SK-N-SH treated with all-trans-retinoic acid at 6 μM for 48 hours (cell line): ENCODE data around the gene PRPF38A.

ENCODE experiments used
- ATAC-seq: fragments of 200-7000 bp; cut with Tn5 transposase; 3 replicates; pipeline ENCODE4 v1.9.1; 2020; ENCODE audit warnings: mild to moderate bottlenecking, moderate library complexity
- BACH2 ChIP-seq: fragments of 250-450 bp; sonication (Bioruptor Pico); IDR thresholded peaks from 2 replicates; pipeline ENCODE4 v1.9.0; 2021; ENCODE audit warnings: mild to moderate bottlenecking, borderline replicate concordance
- CSDC2 ChIP-seq: fragments of 250-450 bp; sonication (Bioruptor Pico); IDR thresholded peaks from 2 replicates; pipeline ENCODE4 v1.5.0; 2020; ENCODE audit warnings: mild to moderate bottlenecking, moderate library complexity
- ESRRG ChIP-seq: fragments of 250-450 bp; sonication (Bioruptor Pico); IDR thresholded peaks from 2 replicates; pipeline ENCODE4 v1.6.1; 2021; ENCODE audit warnings: mild to moderate bottlenecking
- ISL1 ChIP-seq: fragments of 250-450 bp; sonication (Bioruptor Pico); IDR thresholded peaks from 2 replicates; pipeline ENCODE4 v2.1.2; 2022; ENCODE audit warnings: mild to moderate bottlenecking, moderate library complexity
- OSR1 ChIP-seq: fragments of 250-450 bp; sonication (Bioruptor Pico); IDR thresholded peaks from 2 replicates; pipeline ENCODE4 v1.8.0; 2022; ENCODE audit warnings: moderate library complexity, mild to moderate bottlenecking, inconsistent platforms
- PPARA ChIP-seq: fragments of 250-450 bp; sonication (Bioruptor Pico); IDR thresholded peaks from 2 replicates; pipeline ENCODE4 v1.5.0; 2020; ENCODE audit warnings: mild to moderate bottlenecking, borderline replicate concordance
- RARB ChIP-seq: fragments of 250-450 bp; sonication (Bioruptor Pico); IDR thresholded peaks from 2 replicates; pipeline ENCODE4 v1.8.0; 2021; ENCODE audit warnings: mild to moderate bottlenecking, moderate library complexity
- SNAI2 ChIP-seq: fragments of 250-450 bp; sonication (Bioruptor Pico); IDR thresholded peaks from 2 replicates; pipeline ENCODE4 v1.5.0; 2020; ENCODE audit warnings: mild to moderate bottlenecking, moderate library complexity
- TCF4 ChIP-seq: fragments of 250-450 bp; sonication (Bioruptor Pico); IDR thresholded peaks from 2 replicates; pipeline ENCODE4 v1.8.0; 2021; ENCODE audit warnings: mild to moderate bottlenecking, moderate library complexity, borderline replicate concordance
- ZC3H10 ChIP-seq: fragments of 250-450 bp; sonication (Bioruptor Pico); IDR thresholded peaks from 2 replicates; pipeline ENCODE4 v1.5.1; 2021; ENCODE audit warnings: mild to moderate bottlenecking, moderate library complexity
- ZFP3 ChIP-seq: fragments of 250-450 bp; sonication (Bioruptor Pico); IDR thresholded peaks from 2 replicates; pipeline ENCODE4 v1.5.0; 2020; ENCODE audit warnings: mild to moderate bottlenecking, moderate library complexity
- ZNF565 ChIP-seq: fragments of 450-650 bp; formaldehyde crosslinking; conservative IDR thresholded peaks from 2 replicates; pipeline ENCODE4 v1.5.0; 2020; ENCODE audit warnings: low read depth, mild to moderate bottlenecking, moderate library complexity
- ZNF70 ChIP-seq: fragments of 450-650 bp; formaldehyde crosslinking; IDR thresholded peaks from 2 replicates; pipeline ENCODE4 v1.5.0; 2020; ENCODE audit warnings: mild to moderate bottlenecking, moderate library complexity
- ZNF8 ChIP-seq: fragments of 450-650 bp; formaldehyde crosslinking; IDR thresholded peaks from 2 replicates; pipeline ENCODE4 v1.5.0; 2020; ENCODE audit warnings: mild to moderate bottlenecking, moderate library complexity
- TF ChIP-seq, protein P1 (sequence below): fragments of 250-450 bp; sonication (Bioruptor Pico); IDR thresholded peaks from 2 replicates; pipeline ENCODE4 v1.8.0; 2021; ENCODE audit warnings: low read depth, mild to moderate bottlenecking, moderate library complexity, borderline replicate concordance
- TF ChIP-seq, protein P2 (sequence below): fragments of 250-450 bp; sonication (Bioruptor Pico); IDR thresholded peaks from 2 replicates; pipeline ENCODE4 v1.5.1; 2021; ENCODE audit warnings: mild to moderate bottlenecking, moderate library complexity
- TF ChIP-seq, protein P3 (sequence below): fragments of 250-450 bp; sonication (Bioruptor Pico); IDR thresholded peaks from 2 replicates; pipeline ENCODE4 v1.5.0; 2020; ENCODE audit warnings: mild to moderate bottlenecking, moderate library complexity
- TF ChIP-seq, protein P4 (sequence below): fragments of 250-450 bp; sonication (Bioruptor Pico); IDR thresholded peaks from 2 replicates; pipeline ENCODE4 v1.5.1; 2020; ENCODE audit warnings: low read depth, mild to moderate bottlenecking, moderate library complexity

The PRPF38A gene

DNA sequence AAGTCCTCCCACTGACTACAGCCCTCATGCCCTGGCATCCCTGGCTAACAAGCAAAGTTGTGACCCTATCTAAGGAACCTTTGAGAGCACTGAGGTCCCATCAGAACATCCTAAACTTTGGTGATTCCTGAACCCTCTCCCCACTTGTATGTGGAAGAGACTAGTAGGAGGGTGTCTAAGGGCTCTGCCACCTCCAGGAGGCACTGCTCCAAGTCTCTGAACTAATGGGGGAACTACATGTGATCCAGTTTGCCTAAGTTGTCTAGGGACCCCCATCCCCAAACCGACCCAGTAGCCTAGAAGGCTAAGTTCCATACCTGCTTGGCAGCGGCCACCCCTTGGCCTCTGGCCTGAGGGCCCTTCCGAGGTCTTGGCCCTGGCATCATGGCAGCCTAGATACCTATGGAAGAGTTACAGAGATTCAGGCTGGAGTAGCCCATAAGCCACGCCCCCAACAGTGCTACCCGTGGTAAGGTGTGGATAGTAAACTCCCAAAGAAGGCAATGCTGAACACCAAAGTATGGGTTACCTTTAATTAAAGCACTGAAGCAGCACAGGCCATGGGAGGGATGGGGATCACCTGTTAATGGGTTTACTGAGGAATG is 40.1 kb upstream of the PRPF38A start:
- no peak for ATAC-seq

DNA sequence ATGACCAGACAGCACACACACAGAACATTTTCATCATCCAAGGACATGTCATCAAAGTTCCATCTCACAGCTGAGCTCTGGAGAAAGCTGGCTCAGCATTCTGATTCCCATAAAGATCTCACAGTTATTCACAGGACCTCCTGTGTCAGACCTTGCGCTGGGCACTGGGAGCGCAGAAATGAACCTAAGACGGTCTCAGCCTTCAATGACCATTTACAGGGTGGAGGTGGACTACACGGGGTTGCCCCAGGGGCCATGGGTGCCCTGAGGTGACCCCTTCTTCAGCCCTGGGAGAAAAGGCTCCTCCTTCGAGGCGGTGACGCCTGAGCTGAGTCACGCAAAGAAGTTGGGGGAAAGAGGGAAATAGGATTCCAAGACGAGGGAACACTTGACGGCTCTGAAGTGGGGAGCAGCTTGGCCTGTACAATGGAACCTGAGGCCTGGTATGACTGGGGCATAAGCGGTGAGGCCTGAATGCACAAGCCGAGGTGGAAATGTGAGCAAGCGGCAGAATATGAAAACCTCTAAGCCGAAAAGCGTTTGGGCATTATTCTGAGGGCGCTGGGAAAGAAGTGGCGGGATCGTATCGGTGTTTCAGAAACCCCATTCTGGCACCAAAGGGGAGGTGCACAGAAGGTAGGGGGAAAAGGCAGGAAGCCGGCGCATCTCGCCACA is 39.2 kb upstream of the PRPF38A start:
- peak; percentile 65 for ATAC-seq
- TF ChIP-seq, protein P1, sequence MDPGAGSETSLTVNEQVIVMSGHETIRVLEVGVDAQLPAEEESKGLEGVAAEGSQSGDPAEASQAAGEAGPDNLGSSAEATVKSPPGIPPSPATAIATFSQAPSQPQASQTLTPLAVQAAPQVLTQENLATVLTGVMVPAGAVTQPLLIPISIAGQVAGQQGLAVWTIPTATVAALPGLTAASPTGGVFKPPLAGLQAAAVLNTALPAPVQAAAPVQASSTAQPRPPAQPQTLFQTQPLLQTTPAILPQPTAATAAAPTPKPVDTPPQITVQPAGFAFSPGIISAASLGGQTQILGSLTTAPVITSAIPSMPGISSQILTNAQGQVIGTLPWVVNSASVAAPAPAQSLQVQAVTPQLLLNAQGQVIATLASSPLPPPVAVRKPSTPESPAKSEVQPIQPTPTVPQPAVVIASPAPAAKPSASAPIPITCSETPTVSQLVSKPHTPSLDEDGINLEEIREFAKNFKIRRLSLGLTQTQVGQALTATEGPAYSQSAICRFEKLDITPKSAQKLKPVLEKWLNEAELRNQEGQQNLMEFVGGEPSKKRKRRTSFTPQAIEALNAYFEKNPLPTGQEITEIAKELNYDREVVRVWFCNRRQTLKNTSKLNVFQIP (CRISPR knock-in tag): no peak
- TF ChIP-seq TCF4 (CRISPR knock-in tag): no peak
- TF ChIP-seq CSDC2 (CRISPR knock-in tag): no peak
- no peak for TF ChIP-seq BACH2 (CRISPR knock-in tag)
- TF ChIP-seq, all 23 proteins: peak for 0

More for the DNA sequence above, 40.1 kb upstream of the PRPF38A start:
- TF ChIP-seq ESRRG (CRISPR knock-in tag) (no peak), ZNF8 (CRISPR knock-in tag) (no peak), OSR1 (CRISPR knock-in tag) (no peak), BACH2 (CRISPR knock-in tag) (no peak), ISL1 (CRISPR knock-in tag) (no peak), TCF4 (CRISPR knock-in tag) (no peak)
- TF ChIP-seq, protein P1 (CRISPR knock-in tag): no peak

DNA sequence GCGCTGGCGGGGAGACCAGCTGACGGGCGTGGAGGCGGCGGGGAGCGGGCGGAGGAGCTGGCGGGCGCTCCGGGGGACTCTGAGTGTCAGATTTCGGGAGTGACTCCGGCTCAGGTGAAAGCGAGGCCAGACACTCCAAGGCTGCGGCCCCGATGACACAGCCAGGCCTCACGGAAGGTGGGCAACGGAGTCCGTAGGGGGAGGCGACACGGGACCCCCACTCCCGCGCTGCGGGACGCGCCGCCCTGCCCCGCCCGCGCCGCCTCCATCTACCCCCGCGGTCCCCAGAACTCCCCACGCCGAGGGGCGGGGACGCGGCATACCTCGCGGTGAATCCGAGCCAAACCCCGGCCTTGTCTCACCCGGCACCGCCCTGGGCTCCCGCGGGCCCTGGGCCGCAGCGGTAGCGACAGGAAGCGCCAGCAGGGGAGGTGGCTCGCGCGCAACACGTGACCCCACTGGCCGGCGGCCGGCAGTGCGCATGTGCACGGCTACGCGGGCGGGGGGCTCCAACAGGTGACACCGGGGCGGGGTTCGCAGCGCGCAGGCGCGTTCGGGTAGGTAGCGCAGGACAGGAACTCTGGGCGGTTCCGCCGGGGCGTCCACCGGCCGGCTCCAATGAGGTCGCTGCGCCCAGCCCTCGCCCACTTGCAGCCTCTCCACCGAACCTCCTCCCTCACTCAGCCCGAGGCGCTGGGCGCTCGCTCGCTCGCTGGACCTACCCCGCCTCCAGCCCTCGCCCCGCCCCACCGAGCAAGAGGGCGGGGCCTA is 38.5 kb upstream of the PRPF38A start, which contains the start of gene CC2D1B:
Gene CC2D1B, minus strand, starts transcription at position 460 of the 771 bp plus-strand sequence. CDS start 1,585 bp downstream, outside the sequence.
- TF ChIP-seq TCF4 (CRISPR knock-in tag): no peak
- TF ChIP-seq BACH2 (CRISPR knock-in tag): no peak
- no peak for TF ChIP-seq ZNF8 (CRISPR knock-in tag)
- TF ChIP-seq SNAI2 (CRISPR knock-in tag): no peak
- no peak for TF ChIP-seq ZNF70 (CRISPR knock-in tag)
- TF ChIP-seq, protein P2, sequence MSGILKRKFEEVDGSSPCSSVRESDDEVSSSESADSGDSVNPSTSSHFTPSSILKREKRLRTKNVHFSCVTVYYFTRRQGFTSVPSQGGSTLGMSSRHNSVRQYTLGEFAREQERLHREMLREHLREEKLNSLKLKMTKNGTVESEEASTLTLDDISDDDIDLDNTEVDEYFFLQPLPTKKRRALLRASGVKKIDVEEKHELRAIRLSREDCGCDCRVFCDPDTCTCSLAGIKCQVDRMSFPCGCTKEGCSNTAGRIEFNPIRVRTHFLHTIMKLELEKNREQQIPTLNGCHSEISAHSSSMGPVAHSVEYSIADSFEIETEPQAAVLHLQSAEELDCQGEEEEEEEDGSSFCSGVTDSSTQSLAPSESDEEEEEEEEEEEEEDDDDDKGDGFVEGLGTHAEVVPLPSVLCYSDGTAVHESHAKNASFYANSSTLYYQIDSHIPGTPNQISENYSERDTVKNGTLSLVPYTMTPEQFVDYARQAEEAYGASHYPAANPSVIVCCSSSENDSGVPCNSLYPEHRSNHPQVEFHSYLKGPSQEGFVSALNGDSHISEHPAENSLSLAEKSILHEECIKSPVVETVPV (CRISPR knock-in tag): no peak
- TF ChIP-seq, protein P3, sequence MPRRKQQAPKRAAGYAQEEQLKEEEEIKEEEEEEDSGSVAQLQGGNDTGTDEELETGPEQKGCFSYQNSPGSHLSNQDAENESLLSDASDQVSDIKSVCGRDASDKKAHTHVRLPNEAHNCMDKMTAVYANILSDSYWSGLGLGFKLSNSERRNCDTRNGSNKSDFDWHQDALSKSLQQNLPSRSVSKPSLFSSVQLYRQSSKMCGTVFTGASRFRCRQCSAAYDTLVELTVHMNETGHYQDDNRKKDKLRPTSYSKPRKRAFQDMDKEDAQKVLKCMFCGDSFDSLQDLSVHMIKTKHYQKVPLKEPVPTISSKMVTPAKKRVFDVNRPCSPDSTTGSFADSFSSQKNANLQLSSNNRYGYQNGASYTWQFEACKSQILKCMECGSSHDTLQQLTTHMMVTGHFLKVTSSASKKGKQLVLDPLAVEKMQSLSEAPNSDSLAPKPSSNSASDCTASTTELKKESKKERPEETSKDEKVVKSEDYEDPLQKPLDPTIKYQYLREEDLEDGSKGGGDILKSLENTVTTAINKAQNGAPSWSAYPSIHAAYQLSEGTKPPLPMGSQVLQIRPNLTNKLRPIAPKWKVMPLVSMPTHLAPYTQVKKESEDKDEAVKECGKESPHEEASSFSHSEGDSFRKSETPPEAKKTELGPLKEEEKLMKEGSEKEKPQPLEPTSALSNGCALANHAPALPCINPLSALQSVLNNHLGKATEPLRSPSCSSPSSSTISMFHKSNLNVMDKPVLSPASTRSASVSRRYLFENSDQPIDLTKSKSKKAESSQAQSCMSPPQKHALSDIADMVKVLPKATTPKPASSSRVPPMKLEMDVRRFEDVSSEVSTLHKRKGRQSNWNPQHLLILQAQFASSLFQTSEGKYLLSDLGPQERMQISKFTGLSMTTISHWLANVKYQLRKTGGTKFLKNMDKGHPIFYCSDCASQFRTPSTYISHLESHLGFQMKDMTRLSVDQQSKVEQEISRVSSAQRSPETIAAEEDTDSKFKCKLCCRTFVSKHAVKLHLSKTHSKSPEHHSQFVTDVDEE (CRISPR knock-in tag): no peak; the same call in 1 of the 2 replicates
- TF ChIP-seq, all 23 proteins: peak for 0
- peak; percentile 96 for ATAC-seq

DNA sequence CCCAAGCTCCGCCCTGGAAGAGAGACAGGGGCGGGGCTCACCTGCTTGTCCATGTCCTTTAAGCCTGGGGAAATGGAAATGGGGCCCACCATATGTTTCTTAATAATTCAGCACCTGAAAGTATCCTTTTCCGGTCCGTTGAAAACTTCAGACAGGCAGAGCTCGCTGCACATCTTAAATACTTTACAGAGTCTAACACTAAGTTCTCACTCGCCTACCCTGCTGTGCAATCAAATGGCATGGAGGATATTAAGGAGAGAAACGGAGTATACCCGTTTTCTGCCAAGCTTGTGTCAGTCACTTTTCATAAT is 37.9 kb upstream of the PRPF38A start:
- ATAC-seq: no peak
- no peak for TF ChIP-seq ISL1 (CRISPR knock-in tag)
- TF ChIP-seq, protein P1 (CRISPR knock-in tag): no peak
- no peak for TF ChIP-seq PPARA (CRISPR knock-in tag)
- TF ChIP-seq ZNF565 (CRISPR knock-in tag): no peak
- TF ChIP-seq, protein P4, sequence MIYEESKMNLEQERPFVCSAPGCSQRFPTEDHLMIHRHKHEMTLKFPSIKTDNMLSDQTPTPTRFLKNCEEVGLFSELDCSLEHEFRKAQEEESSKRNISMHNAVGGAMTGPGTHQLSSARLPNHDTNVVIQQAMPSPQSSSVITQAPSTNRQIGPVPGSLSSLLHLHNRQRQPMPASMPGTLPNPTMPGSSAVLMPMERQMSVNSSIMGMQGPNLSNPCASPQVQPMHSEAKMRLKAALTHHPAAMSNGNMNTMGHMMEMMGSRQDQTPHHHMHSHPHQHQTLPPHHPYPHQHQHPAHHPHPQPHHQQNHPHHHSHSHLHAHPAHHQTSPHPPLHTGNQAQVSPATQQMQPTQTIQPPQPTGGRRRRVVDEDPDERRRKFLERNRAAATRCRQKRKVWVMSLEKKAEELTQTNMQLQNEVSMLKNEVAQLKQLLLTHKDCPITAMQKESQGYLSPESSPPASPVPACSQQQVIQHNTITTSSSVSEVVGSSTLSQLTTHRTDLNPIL (CRISPR knock-in tag): no peak
- no peak for TF ChIP-seq ZNF70 (CRISPR knock-in tag)
- no peak for TF ChIP-seq ZNF8 (CRISPR knock-in tag)
- TF ChIP-seq RARB (CRISPR knock-in tag): no peak
- no peak for TF ChIP-seq OSR1 (CRISPR knock-in tag)
- TF ChIP-seq ZC3H10 (CRISPR knock-in tag): no peak
- TF ChIP-seq, protein P2 (CRISPR knock-in tag): no peak
- TF ChIP-seq ZFP3 (CRISPR knock-in tag): no peak
- no peak for TF ChIP-seq ESRRG (CRISPR knock-in tag)
